NCI-H526 treated with DMSO at 0.1 percent for 48 hours (cell line): ENCODE data around the gene TIMM10B.
"Not testable (repeated sequence)": the region's sequence is repeated elsewhere in the genome, so short reads cannot be mapped to it uniquely, and the experiment has no call there.

Experiments
- DNase-seq: peaks from one replicate; lab custom pipeline; 2025; lab: John Stamatoyannopoulos, UW

TIMM10B gene

GRCh38 chr11:6505577-6506240 lies 24.4 kb downstream of the TIMM10B start:
- peak; percentile 11 for DNase-seq

- DNase-seq = no peak
These were observed 35.6 kb downstream of the TIMM10B start for GRCh38 chr11:6516865-6517264.

GRCh38 chr11:6520265-6520664 lies 39.0 kb downstream of the TIMM10B start:
- no peak for DNase-seq

DNA sequence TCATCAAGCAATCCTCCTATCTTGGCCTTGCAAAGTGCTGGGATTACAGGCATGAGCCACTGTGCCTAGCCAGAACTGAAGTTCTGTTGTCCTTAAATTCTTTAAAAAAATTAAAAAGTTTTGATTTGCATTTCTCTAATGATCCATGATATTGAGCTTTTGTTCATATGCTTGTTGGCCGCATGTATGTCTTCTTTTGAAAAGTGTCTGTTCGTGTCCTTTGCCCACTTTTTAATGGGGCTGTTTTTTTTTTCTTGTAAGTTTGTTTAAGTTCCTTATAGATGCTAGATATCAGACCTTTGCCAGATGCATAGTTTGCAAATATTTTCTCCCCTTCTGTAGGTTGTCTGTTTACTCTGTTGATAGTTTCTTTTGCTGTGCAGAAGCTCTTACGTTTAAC lies 40.6 kb downstream of the TIMM10B start:
- DNase-seq = not testable (repeated sequence)

DNA sequence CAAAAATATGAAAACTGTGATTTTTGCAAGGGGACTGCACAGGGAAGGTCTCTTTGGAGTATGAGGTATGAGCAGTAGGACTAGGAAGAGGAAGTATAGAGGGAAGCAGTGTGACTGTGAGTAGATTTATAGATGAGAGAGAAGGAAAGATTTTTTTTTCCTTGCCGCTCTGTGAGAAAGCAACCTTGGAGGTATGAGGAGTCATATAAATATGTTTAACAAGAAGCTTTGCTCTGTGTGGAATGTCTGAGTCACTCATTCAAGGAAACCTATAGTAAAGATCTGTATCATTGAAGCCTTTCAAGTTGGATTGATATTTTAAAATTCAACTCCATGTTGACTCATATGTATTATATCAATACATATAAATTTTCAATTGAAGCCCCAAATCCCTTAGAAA lies 42.0 kb downstream of the TIMM10B start:
- DNase-seq = no peak

GRCh38 chr11:6526411-6527135 lies 45.3 kb downstream of the TIMM10B start:
- no peak for DNase-seq

- peak; percentile 16 for DNase-seq
These were observed 48.0 kb downstream of the TIMM10B start for GRCh38 chr11:6529266-6529665.

GRCh38 chr11:6530848-6531247 lies 49.5 kb downstream of the TIMM10B start:
- no peak for DNase-seq

- peak; percentile 42 for DNase-seq
These were observed 50.0 kb downstream of the TIMM10B start for GRCh38 chr11:6531267-6531752.
